ENCODE measurements around the gene TRAM2. TPM values are rescaled to one million over a fixed set of nuclear protein-coding genes. Genes with fewer than 3 reads are reported as not detected.

Gene TRAM2
- total RNA-seq, 6 experiments from 2014 or later: 16.1 to 24.8 (median 17.8) TPM

- no peaks in the 10 kb centered on the region for H3K36me3 ChIP-seq
- TF ChIP-seq CTCF (IDR thresholded peaks at IDR 0.05): no peak
- no peak for TF ChIP-seq POLR2A (IDR thresholded peaks at IDR 0.05)
- no peaks in the 10 kb centered on the region for H3K27me3 ChIP-seq
- WGBS (ENCODE audit: insufficient coverage, low coverage, low lambda C conversion rate, missing lambda C conversion rate): 60% methylated on average over 4 of the region's 8 CpGs
- intact Hi-C loops (cut with DNase I): no loop called here
- no peak overlapping the region for H3K4me3 ChIP-seq
- H3K9me3 ChIP-seq: no peaks in the 10 kb centered on the region
- peaks cover 0 to 36% (median 15%) of the 10 kb centered on the region in 4 donors for H3K4me1 ChIP-seq
- no peak overlapping the region for H3K27ac ChIP-seq
- no peak for DNase-seq
- ATAC-seq: no peak
Observed at GRCh38 chr6:52570291-52570700, 6.6 kb downstream of the TRAM2 start.

- H3K4me1 ChIP-seq: peaks cover 0 to 35% (median 15%) of the 10 kb centered on the region in 4 donors
Observed at GRCh38 chr6:52568320-52568719, 8.5 kb downstream of the TRAM2 start.

GRCh38 chr6:52566853-52567279, 10.0 kb downstream of the TRAM2 start:
- intact Hi-C loops (cut with DNase I): no loop called here
- H3K9me3 ChIP-seq: no peaks in the 10 kb centered on the region
- TF ChIP-seq POLR2A (IDR thresholded peaks at IDR 0.05): no peak
- TF ChIP-seq CTCF (IDR thresholded peaks at IDR 0.05): no peak
- H3K27ac ChIP-seq: peak overlapping the region; percentile 10 to 50 (median 34)
- H3K4me3 ChIP-seq: no peak overlapping the region
- H3K4me1 ChIP-seq: peaks cover 0 to 42% (median 18%) of the 10 kb centered on the region in 4 donors
- no peaks in the 10 kb centered on the region for H3K36me3 ChIP-seq
- no peaks in the 10 kb centered on the region for H3K27me3 ChIP-seq
- WGBS (ENCODE audit: insufficient coverage, low coverage, low lambda C conversion rate, missing lambda C conversion rate): 55% methylated on average over 3 of the region's 3 CpGs
- peak; percentile 75 to 86 (median 81) for ATAC-seq
- DNase-seq: peak in 1 of 3 donors; percentile 35

More at GRCh38 chr6:52568320-52568719, 8.5 kb downstream of the TRAM2 start:
- no peak for TF ChIP-seq CTCF (IDR thresholded peaks at IDR 0.05)
- Histone ChIP-seq H3K27me3 (no peaks in the 10 kb centered on the region), H3K9me3 (no peaks in the 10 kb centered on the region), H3K4me3 (no peak overlapping the region), H3K27ac (peak overlapping the region in 1 of 3 donors; percentile 34), H3K36me3 (no peaks in the 10 kb centered on the region)
- intact Hi-C loops (cut with DNase I): no loop called here
- DNase-seq (no peak), ATAC-seq (peak; percentile 30 to 56 (median 38))
- 50% methylated on average over 2 of the region's 4 CpGs for WGBS (ENCODE audit: insufficient coverage, low coverage, low lambda C conversion rate, missing lambda C conversion rate)

GRCh38 chr6:52566201-52566600, 10.7 kb downstream of the TRAM2 start:
- no peak for ATAC-seq
- WGBS (ENCODE audit: insufficient coverage, low coverage, low lambda C conversion rate, missing lambda C conversion rate): 20% methylated on average over 1 of the region's 2 CpGs
- H3K36me3 ChIP-seq: no peaks in the 10 kb centered on the region
- H3K27me3 ChIP-seq: no peaks in the 10 kb centered on the region
- peaks cover 0 to 42% (median 18%) of the 10 kb centered on the region in 4 donors for H3K4me1 ChIP-seq
- intact Hi-C loops (cut with DNase I): no loop called here
- DNase-seq: no peak
- TF ChIP-seq POLR2A (IDR thresholded peaks at IDR 0.05) (no peak), CTCF (IDR thresholded peaks at IDR 0.05) (no peak)
- H3K27ac ChIP-seq: peak overlapping the region in 1 of 3 donors; percentile 10
- H3K9me3 ChIP-seq: no peaks in the 10 kb centered on the region
- H3K4me3 ChIP-seq: no peak overlapping the region

Measured in right lobe of liver (tissue), 6 donors.